Femur (tissue), 1 donor: ENCODE measurements around the gene DKK2.

Experiments used
- DNase-seq: peaks from one replicate; pipeline ENCODE4 v3.0.0-alpha.2; 2017

DKK2 gene

GRCh38 chr4:107017443-107018343 lies 18.4 kb downstream of the DKK2 start:
- no peak for DNase-seq

DNA sequence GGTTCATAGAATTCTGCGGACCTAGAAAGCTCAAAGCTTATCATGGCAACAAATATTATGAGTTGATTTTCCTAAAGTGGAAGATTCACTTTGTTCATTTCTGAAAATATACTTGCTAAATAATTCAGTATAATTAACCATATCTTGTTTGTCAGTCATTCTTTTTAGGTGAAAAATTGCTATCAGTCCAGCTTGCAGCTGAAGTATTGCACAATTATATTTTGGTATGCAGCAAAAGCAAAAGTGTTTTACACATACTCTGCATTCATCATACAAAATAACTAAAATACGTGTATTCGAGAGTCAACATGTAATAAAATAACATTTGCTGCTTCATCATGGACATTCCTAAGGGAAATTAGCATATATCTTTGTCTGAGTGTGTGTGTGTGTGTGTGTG lies 24.8 kb downstream of the DKK2 start:
- DNase-seq: no peak

DNA sequence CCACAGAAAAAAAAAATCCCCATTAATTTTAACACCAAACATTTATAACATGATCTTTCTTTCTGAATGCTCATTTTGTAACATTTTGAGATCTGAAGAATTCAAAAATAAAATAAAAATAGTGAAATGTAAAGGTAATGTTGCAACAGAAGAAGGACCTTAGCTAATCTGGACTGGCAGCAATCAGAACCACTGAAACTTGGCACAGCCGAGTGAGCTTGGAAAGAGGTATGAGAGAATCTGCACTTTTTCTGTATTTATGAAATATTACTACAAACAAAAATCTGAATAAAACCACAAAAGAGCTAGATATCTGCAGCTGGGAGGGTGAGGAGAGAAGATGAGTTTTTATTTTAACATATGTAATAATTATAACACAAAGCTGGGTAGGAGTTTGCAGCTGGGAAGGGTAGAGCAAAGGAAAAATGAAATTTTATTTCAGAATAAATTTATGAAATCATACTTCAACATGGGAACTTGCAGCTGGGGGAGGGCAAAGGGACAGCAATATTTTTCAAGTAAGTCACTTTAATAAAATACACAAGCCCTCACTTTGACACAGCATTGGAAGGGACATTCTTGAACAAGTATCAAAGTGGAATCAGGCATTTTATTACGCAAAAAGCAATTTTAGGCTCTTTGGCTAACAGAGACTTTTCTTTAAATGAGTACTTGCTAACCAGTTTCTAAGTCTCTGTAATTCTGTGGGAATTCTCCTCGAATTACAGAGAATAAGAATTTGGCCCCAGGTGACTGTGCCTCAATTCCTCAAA lies 26.7 kb downstream of the DKK2 start:
- DNase-seq: no peak

- no peak for DNase-seq
Measured at GRCh38 chr4:107008115-107008514, 28.0 kb downstream of the DKK2 start.

DNA sequence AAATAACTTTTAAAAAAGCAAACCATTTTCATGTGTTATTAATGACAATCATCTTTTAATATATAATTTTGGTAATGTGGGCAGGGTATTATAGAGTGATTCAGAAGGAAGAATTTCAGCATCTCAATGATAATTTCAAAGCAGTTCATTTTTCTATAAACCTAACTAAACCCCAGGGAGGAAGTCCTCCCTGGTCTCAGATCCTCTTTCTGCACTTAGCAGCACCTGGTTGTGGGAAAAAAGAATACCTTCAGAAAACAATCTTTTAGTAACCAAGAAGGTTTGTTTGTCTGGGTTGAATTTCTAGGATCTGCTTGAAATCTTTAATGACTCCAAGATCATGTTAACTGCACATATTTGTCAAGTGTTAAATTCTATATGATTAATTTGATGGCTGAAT lies 29.9 kb downstream of the DKK2 start:
- DNase-seq: no peak

DNA sequence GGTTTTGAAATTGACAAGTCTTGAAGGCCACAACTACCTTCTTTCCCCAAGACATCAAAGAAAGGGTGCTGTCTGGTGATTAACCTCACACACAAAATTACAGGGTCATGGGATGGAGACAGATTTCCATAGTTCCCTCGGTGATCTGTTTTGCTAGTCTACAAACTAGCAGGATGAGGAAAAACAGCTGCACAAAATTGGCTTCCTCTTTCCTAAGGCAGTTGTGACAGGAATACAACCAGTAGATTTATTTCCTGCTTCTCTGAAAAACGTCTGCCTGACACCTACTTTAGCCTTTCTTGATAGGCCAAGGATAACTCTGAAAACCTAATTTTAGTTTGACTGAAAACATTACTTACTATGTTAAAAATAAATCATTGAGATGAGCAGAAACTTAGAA lies 39.6 kb downstream of the DKK2 start:
- DNase-seq: no peak

DNA sequence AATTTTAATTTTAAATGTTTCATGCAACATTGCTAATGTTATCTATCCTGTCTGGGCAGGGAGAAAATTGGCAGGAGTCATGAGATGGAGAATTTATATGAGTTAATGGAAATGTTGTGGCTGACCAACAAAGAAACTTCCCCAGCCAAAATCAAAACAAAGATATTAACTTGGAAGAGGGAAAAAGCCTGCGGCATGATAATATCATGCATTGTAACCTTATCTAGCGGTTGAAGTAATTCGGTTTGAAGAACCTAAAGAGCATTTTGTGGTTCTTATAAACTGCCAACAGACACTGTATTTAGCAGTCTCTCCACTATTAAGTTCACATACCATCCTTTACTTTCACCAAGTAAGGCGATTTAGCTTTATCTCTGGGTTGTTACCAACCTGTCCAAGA lies 42.3 kb downstream of the DKK2 start:
- DNase-seq: no peak

DNA sequence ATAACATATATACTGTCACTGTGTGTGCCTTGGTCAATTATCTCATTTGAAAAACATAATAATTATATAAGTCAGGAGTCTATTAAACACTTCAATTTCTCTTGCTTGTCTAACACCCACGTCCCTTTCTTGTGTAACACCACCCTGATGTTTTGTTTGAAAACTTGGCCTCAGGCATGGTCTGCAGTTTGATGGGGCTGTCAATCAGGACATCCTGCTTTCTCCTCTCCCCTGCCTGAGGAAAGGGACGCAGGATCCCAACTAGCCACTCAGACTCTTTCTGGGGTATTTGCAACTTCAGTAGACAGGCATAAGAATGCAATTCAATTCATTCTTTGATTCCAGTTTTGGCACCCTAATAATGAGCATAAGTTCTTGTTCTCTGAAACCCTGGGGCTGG lies 48.8 kb downstream of the DKK2 start:
- DNase-seq: no peak

DNA sequence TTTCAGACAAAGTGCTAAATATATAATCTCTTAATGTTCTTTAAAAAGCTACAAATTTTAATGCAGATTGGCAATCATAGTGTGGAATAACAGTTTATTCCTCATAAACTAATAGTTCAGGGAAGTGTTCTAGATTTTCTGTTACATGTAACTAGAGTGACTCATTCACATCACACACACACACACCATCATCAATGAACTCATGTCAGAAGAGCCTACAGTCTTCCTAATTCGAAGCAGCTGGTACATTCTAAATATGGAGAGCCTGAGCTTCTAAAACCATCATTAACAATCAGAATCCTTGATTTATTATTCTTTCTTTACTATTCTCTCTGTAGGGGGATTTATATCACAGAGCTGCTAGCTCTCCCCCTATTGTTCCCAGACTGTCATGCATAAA lies 49.6 kb downstream of the DKK2 start:
- no peak for DNase-seq

DNA sequence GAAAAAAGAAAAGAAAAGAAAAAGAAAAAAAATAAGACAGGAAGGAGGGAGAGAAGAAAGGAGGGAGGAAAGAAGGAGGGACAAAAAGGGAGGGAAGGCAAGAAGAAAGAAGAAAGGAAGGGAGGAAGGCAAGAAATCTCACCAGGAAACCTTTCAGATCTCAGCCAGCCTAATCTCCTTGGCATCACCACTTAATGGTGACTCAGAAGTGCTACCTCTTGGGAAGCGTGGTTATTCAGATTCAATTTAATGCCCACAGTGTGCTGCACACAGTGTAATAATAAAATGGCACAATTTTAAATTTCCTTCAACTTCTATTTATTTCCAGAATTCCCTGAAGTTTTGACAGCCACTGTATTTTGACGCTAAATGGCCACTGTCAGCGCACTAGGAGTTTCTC lies 50.3 kb downstream of the DKK2 start:
- DNase-seq: no peak

GRCh38 chr4:106982711-106983211 lies 53.4 kb downstream of the DKK2 start:
- no peak for DNase-seq

GRCh38 chr4:106981431-106981830 lies 54.7 kb downstream of the DKK2 start:
- no peak for DNase-seq

GRCh38 chr4:106979476-106979875 lies 56.6 kb downstream of the DKK2 start:
- DNase-seq: peak; percentile 24

- no peak for DNase-seq
Measured at GRCh38 chr4:106978046-106978774, 57.9 kb downstream of the DKK2 start.

DNA sequence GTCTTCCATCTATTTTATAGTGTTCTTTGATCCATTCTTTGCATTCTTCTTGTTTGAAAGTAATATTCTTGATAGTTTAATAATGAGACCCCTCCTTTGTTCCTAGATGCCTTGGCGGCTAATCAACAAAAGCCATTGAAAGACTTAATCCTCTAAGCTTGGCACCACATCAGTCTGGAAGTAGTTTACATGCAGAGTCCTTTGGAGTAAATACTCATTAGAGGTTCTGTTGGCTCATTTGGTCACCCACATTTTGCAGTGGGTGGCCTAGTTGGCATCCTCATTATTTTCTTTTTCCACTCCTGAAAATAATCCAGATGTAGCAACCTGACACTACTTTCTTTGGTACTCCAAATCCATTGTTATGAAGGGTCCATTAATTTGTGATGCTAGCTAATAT lies 64.5 kb downstream of the DKK2 start:
- no peak for DNase-seq

DNA sequence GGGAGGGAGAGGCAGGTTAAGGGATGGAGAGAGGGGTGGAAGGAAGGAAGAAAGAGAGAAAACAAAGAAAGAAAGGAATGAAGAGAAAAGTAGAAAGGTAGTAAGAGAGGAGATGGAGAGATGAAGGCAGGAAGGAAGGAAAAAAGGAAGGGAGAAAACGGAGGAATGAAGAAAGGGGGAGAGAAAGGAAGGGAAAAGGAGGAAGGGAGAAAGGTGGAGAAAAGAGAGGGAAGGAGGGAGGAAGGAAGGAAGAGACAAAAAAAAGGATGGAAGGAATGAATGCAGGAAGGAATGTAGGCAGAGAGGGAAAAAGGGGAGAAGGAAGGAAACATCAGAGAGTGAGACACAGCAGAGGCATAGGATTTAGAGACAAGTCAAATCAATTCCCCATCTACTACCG lies 68.2 kb downstream of the DKK2 start:
- no peak for DNase-seq

GRCh38 chr4:106953036-106953705 lies 82.9 kb downstream of the DKK2 start:
- no peak for DNase-seq

- no peak for DNase-seq
Measured at GRCh38 chr4:106951891-106952290, 84.2 kb downstream of the DKK2 start.

- no peak for DNase-seq
Measured at GRCh38 chr4:106941841-106942240, 94.3 kb downstream of the DKK2 start.

DNA sequence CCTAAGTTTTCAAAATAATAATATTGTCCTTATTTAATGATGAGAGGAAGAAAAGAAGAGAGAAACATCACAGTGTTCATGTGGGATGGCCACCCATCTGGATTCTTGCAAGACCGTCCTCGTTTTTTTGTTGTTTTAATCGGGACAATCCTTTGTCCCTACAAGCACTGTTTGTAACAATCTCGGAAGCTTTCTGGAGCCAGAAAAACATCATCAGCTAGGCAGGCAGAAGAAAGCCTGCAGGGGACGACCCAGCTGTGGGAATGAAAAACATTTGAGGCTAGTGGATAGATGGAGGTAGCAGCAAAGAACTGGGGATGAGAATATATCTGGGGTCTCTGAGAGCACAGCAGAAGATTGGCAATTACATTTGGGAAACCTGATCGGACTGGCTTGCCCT lies 105.6 kb downstream of the DKK2 start:
- no peak for DNase-seq

- DNase-seq: no peak
Measured at GRCh38 chr4:106929248-106929647, 106.9 kb downstream of the DKK2 start.

DNA sequence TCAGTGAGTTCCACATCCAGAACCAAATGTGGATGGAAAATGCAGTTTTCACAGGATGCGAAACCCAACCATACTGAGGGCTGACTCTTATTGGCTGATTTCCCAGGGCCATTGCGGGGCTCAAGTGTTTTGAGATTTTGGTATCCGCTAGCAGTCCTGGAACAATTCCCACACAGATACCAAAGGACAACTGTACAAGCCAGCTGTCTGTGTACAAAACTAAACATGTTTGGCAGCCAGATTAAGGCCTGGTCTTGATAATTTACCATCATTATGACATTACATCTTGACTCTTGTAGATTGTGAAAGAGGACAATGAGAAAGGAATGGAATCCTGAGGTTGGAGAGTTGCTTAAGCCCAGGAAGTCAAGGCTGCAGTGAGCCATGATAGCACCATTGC lies 121.9 kb downstream of the DKK2 start:
- DNase-seq: peak; percentile 31
